Immature natural killer cell (primary cell): ENCODE results near the gene MMRN2. TPM values are rescaled to one million over a fixed set of nuclear protein-coding genes. Genes with fewer than 3 reads are reported as not detected.

Experiments used
- DNase-seq, 3 donors: peaks; one replicate each; pipeline ENCODE4 v3.0.0; 2022; ENCODE audit warnings: mixed read lengths in 1 of 3
- H3K27ac Mint-ChIP-seq, 6 donors: one replicate each; pipeline ENCODE4 v1.8.0; 2020; ENCODE audit warnings: mixed read lengths in 6 of 6, mild to moderate bottlenecking in 5 of 6, inconsistent platforms in 4 of 6, moderate library complexity in 3 of 6
- H3K27me3 Mint-ChIP-seq, 3 donors: one replicate each; pipeline ENCODE4 v1.8.0; 2020 to 2021; ENCODE audit warnings: low read depth in 3 of 3, mild to moderate bottlenecking in 3 of 3, mixed read lengths in 3 of 3, moderate library complexity in 3 of 3, inconsistent platforms in 1 of 3
- H3K36me3 Mint-ChIP-seq, 3 donors: one replicate each; pipeline ENCODE4 v1.8.0; 2020; ENCODE audit warnings: mixed read lengths in 3 of 3, inconsistent platforms in 2 of 3, mild to moderate bottlenecking in 2 of 3
- H3K4me1 Mint-ChIP-seq, 2 donors: one replicate each; pipeline ENCODE4 v1.8.0; 2020; ENCODE audit warnings: inconsistent platforms in 2 of 2, mild to moderate bottlenecking in 2 of 2, mixed read lengths in 2 of 2, moderate library complexity in 1 of 2
- H3K4me3 Mint-ChIP-seq, 5 donors: one replicate each; pipeline ENCODE4 v1.8.0; 2020; ENCODE audit warnings: mild to moderate bottlenecking in 5 of 5, mixed read lengths in 5 of 5, inconsistent platforms in 3 of 5, moderate library complexity in 3 of 5
- H3K9me3 Mint-ChIP-seq, 6 donors: one replicate each; pipeline ENCODE4 v1.8.0; 2020; ENCODE audit warnings: mild to moderate bottlenecking in 6 of 6, mixed read lengths in 6 of 6, inconsistent platforms in 4 of 6, moderate library complexity in 3 of 6
- polyA plus RNA-seq, 3 donors: library from polyadenylated mRNA; unstranded; fragments of 300-500 nt; fragmentation: Illumina TruSeq; gene quantifications; one replicate each; pipeline ENCODE4 v1.2.3, GENCODE V29; 2021

MMRN2 gene
- polyA plus RNA-seq, 3 donors from 2014 or later: not detected

GRCh38 chr10:86964061-86964846 lies 6.8 kb upstream of the MMRN2 start:
- no peak overlapping the region for H3K27ac Mint-ChIP-seq
- H3K27me3 Mint-ChIP-seq: peaks cover 0 to 6% (median 0%) of the 10 kb centered on the region in 3 donors
- no peaks in the 10 kb centered on the region for H3K36me3 Mint-ChIP-seq
- no peak for DNase-seq
- no peak overlapping the region for H3K4me3 Mint-ChIP-seq
- H3K4me1 Mint-ChIP-seq: peaks cover 9 to 14% of the 10 kb centered on the region in 2 donors
- no peaks in the 10 kb centered on the region for H3K9me3 Mint-ChIP-seq

GRCh38 chr10:86963341-86963919 lies 6.0 kb upstream of the MMRN2 start:
- H3K4me1 Mint-ChIP-seq: peaks cover 9 to 12% of the 10 kb centered on the region in 2 donors
- H3K36me3 Mint-ChIP-seq: no peaks in the 10 kb centered on the region
- no peak for DNase-seq
- no peak overlapping the region for H3K4me3 Mint-ChIP-seq
- no peaks in the 10 kb centered on the region for H3K9me3 Mint-ChIP-seq
- H3K27ac Mint-ChIP-seq: no peak overlapping the region
- peaks cover 0 to 6% (median 0%) of the 10 kb centered on the region in 3 donors for H3K27me3 Mint-ChIP-seq

GRCh38 chr10:86962981-86963310 lies 5.5 kb upstream of the MMRN2 start:
- no peak overlapping the region for H3K4me3 Mint-ChIP-seq

DNA sequence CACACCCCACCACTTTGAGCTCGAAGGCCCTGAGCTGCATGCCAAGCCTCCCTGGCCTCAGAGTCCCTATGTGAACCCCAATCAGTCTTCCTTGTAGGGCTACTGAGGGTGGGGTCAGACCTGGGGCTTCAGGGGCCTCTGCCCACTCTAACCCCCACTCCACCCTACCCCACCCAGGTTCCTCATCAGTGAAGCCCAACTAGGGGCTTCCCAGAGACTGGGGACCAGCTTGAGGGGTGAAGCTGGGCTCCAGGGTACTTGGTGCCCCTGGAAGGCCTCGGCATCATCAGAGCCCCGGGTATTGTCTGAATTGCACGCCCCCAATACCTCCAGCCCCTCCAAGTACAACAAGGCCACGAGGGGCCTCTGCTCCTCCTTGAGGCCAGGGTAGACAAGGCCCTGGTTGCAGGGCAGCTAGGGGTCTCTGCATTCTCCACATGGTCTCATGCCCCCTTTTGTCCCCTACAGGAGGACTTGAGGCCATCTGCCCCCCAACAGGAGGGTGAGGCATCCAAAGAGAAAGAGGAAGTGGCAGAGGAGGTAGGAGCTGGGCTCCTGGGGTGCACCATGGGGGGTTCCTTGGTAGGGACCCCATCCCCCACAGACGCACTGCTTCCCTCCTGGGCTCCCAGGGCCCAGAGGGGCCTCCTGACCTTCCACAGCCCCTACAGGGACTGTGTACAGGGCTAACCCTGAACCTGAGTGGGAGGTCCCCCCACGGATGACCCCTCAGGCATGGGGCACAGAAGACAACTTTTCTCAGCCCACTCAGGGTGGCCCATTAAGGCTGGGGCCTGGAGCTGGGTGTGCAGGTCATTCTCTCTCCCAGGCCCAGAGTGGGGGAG lies 4.9 kb upstream of the MMRN2 start:
- Mint-ChIP-seq H3K9me3 (no peaks in the 10 kb centered on the region), H3K27ac (no peak overlapping the region), H3K4me1 (peaks cover 9 to 12% of the 10 kb centered on the region in 2 donors), H3K36me3 (no peaks in the 10 kb centered on the region), H3K4me3 (no peak overlapping the region), H3K27me3 (peaks cover 0 to 3% (median 0%) of the 10 kb centered on the region in 3 donors)
- DNase-seq: no peak

More at GRCh38 chr10:86962981-86963310, 5.5 kb upstream of the MMRN2 start:
- Mint-ChIP-seq H3K27me3 (peaks cover 0 to 6% (median 0%) of the 10 kb centered on the region in 3 donors), H3K27ac (no peak overlapping the region), H3K4me1 (peaks cover 9 to 12% of the 10 kb centered on the region in 2 donors), H3K9me3 (no peaks in the 10 kb centered on the region), H3K36me3 (no peaks in the 10 kb centered on the region)
- no peak for DNase-seq

DNA sequence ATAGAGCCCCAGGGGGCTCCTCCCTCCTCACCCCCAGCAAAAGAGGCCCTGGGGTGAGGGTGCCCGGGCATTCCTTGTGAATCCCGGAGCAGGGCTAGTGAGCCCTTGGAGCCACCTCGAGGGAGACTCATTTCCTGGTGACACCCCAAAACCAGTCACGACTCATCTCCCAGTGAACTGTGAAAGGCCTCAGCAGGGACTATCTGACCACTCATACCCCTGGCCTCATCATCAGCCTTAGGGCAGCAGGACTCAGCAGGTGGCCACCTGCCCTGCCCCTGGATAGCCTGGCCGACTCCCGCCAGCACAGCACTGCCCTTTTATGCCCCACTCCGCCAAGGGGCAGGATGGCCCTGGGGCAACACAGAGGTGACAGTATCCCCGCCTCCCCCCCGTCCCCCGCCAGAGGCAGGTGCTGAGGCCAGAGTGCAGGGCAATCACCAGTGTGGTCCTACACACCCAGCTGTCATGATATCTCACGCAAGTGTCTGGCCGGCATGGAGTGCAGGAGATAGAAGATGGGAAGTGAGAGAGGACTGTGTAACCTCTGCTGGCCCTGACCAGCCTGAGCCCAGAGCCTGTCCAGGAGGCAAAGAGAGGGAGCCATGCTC lies 4.2 kb upstream of the MMRN2 start:
- Mint-ChIP-seq H3K4me3 (no peak overlapping the region), H3K4me1 (peaks cover 8% of the 10 kb centered on the region in 2 donors), H3K27ac (no peak overlapping the region), H3K27me3 (peaks cover 0 to 3% (median 0%) of the 10 kb centered on the region in 3 donors), H3K36me3 (no peaks in the 10 kb centered on the region), H3K9me3 (no peaks in the 10 kb centered on the region)
- no peak for DNase-seq

DNA sequence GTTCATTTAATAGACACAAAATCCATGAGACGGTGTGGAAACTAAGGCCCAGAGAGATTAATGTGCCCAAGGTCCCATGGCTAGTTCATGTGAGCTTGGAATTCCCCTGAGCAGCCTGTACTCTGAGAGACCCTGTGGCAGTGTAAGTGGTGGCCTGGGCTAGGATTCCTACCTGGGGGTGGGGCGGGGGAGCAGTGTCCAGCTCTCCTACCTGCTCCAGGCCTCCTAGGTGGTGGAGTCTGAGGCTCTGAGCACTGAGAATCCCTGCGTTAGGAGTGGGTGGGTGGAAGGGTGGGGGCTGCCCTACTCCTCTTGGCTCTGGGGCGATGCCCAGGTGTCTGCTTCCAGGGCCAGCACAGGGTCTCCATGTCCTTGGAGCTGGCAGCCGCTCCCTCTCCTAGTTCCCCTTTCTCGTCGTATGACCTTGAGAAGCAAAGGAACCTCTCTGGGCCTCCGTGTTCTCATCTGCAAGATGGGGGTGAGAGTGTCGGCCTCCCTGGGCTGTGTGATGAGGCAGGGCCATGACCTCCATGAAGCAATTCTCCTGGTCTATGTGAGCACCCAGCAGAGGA lies 3.5 kb upstream of the MMRN2 start:
- peaks cover 1 to 2% of the 10 kb centered on the region in 2 donors for H3K4me1 Mint-ChIP-seq
- H3K9me3 Mint-ChIP-seq: no peaks in the 10 kb centered on the region
- no peak overlapping the region for H3K4me3 Mint-ChIP-seq
- no peak overlapping the region for H3K27ac Mint-ChIP-seq
- no peak for DNase-seq
- peaks cover 0 to 3% (median 0%) of the 10 kb centered on the region in 3 donors for H3K27me3 Mint-ChIP-seq
- no peaks in the 10 kb centered on the region for H3K36me3 Mint-ChIP-seq

DNA sequence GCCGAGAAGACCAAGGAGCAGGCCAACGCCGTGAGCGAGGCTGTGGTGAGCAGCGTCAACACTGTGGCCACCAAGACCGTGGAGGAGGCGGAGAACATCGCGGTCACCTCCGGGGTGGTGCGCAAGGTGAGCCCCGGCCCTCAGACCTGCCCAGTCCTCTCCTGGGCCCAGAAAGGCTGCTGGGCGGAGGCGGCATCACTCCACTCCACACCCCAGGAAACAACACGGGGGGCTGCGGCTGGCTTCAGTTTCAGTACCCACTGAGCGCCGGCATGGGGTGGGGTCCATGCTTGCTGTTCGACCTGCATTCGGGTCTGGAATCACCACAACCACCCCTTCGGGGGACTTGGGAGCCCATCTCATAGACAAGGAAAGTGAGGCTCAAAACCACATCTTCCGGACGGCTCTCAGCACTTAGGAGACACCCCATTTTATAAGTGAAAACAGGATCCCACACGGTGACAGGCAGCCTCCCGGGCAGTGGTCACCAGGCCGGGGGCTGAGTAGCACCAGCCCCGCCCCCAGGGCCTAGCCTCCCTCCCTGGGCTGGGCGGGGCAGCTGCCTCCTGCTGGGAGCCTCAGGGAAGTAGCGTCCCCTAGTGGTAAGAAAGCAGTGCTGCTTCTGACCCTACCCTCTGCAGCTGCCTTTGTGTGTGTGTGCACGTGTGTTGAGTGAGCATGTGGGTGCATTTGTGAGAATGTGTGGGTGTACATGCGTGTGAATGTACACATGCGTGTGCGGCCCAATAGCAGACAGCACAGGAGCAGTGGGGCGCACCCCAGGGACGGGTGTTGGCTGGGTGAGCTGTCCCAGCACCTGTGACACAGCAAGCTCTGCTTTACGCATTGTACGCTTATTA lies 2.8 kb upstream of the MMRN2 start:
- no peaks in the 10 kb centered on the region for H3K9me3 Mint-ChIP-seq
- peaks cover 0 to under 1% (median 0%) of the 10 kb centered on the region in 3 donors for H3K27me3 Mint-ChIP-seq
- H3K27ac Mint-ChIP-seq: no peak overlapping the region
- no peak overlapping the region for H3K4me3 Mint-ChIP-seq
- H3K36me3 Mint-ChIP-seq: no peaks in the 10 kb centered on the region
- H3K4me1 Mint-ChIP-seq: no peaks in the 10 kb centered on the region
- DNase-seq: no peak

DNA sequence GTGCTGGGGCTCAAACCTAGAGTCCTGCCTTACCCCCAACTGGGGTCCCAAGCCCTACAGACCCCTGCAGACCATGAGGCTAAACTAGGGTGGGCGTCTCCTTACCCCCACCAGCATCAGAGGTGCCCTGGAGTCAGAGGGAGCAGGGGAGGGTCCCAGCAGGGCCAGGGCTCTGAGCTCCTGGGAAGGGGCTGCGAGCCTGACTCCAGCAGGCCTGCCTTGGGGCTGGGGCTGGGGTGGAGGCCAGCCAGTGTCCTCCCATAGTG lies 2.3 kb upstream of the MMRN2 start:
- no peak for DNase-seq
- no peak overlapping the region for H3K27ac Mint-ChIP-seq
- H3K27me3 Mint-ChIP-seq: no peaks in the 10 kb centered on the region
- H3K4me3 Mint-ChIP-seq: no peak overlapping the region
- H3K9me3 Mint-ChIP-seq: no peaks in the 10 kb centered on the region
- H3K4me1 Mint-ChIP-seq: no peaks in the 10 kb centered on the region
- no peaks in the 10 kb centered on the region for H3K36me3 Mint-ChIP-seq

DNA sequence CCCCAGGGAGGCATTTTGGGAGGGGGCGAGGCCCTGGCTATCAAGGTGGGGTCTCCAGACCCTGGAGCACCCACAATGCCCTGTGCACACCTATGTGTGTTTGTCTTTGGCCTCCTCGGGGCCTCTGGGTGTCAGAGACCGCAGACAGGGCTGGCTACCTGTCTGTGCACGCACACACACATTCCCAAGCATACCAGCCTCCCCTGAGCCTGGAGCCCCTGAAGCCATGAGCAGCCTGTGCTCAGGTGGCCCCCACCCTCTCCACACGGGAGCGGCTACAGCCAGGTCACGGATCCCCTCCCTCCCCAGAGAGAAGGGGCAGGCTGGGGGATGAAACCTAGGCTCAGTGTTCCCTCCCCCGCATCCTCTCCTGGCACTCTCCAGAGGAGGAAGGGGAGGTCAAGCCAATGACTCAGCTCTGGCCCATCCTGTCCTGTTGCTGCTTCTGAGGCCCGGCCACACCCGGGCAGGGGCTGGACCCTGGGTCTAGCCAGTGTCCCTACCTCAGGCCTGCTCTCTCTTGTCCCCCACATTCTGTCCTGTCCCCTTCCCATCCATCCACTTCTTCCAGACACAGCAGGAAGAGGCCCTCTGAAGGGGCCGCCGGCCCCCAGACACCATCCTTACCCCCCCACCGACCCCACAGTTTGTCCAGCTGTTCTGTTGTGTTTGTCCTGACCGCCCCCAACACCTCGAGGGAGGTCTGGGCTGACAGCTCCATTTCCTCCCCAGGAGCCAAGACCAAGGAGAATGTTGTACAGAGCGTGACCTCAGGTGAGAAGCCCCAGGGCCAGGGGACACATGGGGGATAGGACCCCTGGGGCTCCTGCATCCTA lies 1.7 kb upstream of the MMRN2 start:
- Mint-ChIP-seq H3K9me3 (no peaks in the 10 kb centered on the region), H3K36me3 (no peaks in the 10 kb centered on the region), H3K4me3 (no peak overlapping the region), H3K27me3 (no peaks in the 10 kb centered on the region), H3K27ac (no peak overlapping the region), H3K4me1 (no peaks in the 10 kb centered on the region)
- no peak for DNase-seq

DNA sequence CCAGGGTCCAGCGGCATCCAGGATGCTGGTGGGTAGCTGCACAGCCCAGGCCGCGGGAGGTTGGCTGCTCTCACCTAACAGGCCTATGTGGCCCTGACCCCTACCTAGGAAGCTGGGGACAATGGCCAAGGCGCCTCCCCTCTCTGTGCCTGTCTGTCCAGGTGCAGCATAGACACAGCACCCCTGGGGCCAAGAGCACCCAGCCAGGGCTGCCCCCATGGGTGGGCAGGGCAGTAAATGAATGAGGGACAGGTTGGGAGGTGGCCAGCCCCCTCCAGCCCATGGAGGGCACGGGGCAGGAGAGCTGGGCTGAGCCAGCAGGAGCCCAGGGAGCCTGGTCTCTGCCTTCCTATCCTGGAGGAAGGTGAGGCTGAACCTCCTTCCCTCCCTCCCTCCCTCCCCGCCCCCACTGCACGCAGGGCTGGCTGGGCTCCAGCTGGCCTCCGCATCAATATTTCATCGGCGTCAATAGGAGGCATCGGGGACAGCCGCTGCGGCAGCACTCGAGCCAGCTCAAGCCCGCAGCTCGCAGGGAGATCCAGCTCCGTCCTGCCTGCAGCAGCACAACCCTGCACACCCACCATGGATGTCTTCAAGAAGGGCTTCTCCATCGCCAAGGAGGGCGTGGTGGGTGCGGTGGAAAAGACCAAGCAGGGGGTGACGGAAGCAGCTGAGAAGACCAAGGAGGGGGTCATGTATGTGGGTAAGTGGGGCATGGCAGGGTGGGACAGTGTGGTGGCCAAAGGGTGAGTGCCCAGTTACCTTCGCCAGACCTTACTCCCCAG lies 893 bp upstream of the MMRN2 start, which contains the start of gene SNCG:
Gene SNCG (plus strand): TSS at position 484 of the 785 bp plus-strand sequence. CDS start 99 bp downstream, at position 583.
- Mint-ChIP-seq H3K36me3 (no peaks in the 10 kb centered on the region), H3K9me3 (no peaks in the 10 kb centered on the region), H3K27me3 (no peaks in the 10 kb centered on the region), H3K4me1 (no peaks in the 10 kb centered on the region), H3K27ac (no peak within 1 kb of the TSS), H3K4me3 (no peak within 1 kb of the TSS)
- no peak for DNase-seq

GRCh38 chr10:86956848-86957448 lies 467 bp downstream of the MMRN2 start:
- H3K27ac Mint-ChIP-seq: no peak overlapping the region
- H3K4me3 Mint-ChIP-seq: no peak overlapping the region
- DNase-seq: no peak
- no peaks in the 10 kb centered on the region for H3K4me1 Mint-ChIP-seq
- H3K36me3 Mint-ChIP-seq: peaks cover 0 to 1% (median 0%) of the 10 kb centered on the region in 3 donors
- H3K27me3 Mint-ChIP-seq: no peaks in the 10 kb centered on the region
- peaks cover 3 to 9% (median 5%) of the 10 kb centered on the region in 6 donors for H3K9me3 Mint-ChIP-seq
